Esophagus muscularis mucosa (tissue), 4 donors: ENCODE data around the gene ERBB4.

Source experiments
- CTCF ChIP-seq, 3 experiments: fragments of 200-600 bp in 2 of 3; fragments of 450-650 bp in 1 of 3; sonication (generic) in 2 of 3; IDR thresholded peaks; one replicate each; pipeline ENCODE4 v1.5.1; 2017 to 2019; ENCODE audit warnings: antibody characterized with exemption in 3 of 3, mild to moderate bottlenecking in 2 of 3, moderate library complexity in 1 of 3
- EP300 ChIP-seq: sonication (generic); formaldehyde crosslinking; IDR thresholded peaks from one replicate; pipeline ENCODE4 v1.6.1; 2017; ENCODE audit warnings: antibody characterized with exemption
- POLR2A ChIP-seq: fragments of 450-650 bp; IDR thresholded peaks from one replicate; pipeline ENCODE4 v1.6.1; 2017; ENCODE audit warnings: antibody characterized with exemption, moderate library complexity, mild to moderate bottlenecking, low read depth
- POLR2AphosphoS5 ChIP-seq, 2 donors: sonication (generic); formaldehyde crosslinking; IDR thresholded peaks; one replicate each; pipeline ENCODE4 v1.6.1; 2017; ENCODE audit warnings: antibody characterized with exemption in 2 of 2

GRCh38 chr2:212249451-212249850 is 289.2 kb downstream of the ERBB4 start:
- TF ChIP-seq CTCF (IDR thresholded peaks at IDR 0.05) (no peak), POLR2AphosphoS5 (IDR thresholded peaks at IDR 0.05) (no peak), POLR2A (no peak), EP300 (no peak)
